Thymus (tissue), 11 donors: ENCODE results near the gene SARM1. TPM values are rescaled to one million over a fixed set of nuclear protein-coding genes. Genes with fewer than 3 reads are reported as not detected.
"Not testable (repeated sequence)": the region's sequence is repeated elsewhere in the genome, so short reads cannot be mapped to it uniquely, and the experiment has no call there.

ENCODE experiments used
- DNase-seq, 9 donors: peaks; one replicate each; pipeline ENCODE4 v3.0.0-alpha.2; 2013; ENCODE audit warnings: low spot score in 9 of 9, low read depth in 6 of 9, missing footprints in 1 of 9
- H3K27ac ChIP-seq, 2 donors: one replicate each; pipeline ENCODE4 v1.5.1; 2013; ENCODE audit warnings: control low read depth in 1 of 2, low read depth in 1 of 2, low read length in 1 of 2, mild to moderate bottlenecking in 1 of 2, moderate library complexity in 1 of 2
- H3K27me3 ChIP-seq, 2 donors: one replicate each; pipeline ENCODE4 v1.5.1; 2013; ENCODE audit warnings: low read length in 1 of 2; ENCODE audit not compliant: control insufficient read depth in 2 of 2, insufficient read depth in 1 of 2
- H3K36me3 ChIP-seq, 2 donors: one replicate each; pipeline ENCODE4 v1.5.1; 2013; ENCODE audit warnings: low read length in 1 of 2, mild to moderate bottlenecking in 1 of 2, moderate library complexity in 1 of 2; ENCODE audit not compliant: control insufficient read depth in 2 of 2, insufficient read depth in 2 of 2
- H3K4me1 ChIP-seq, 2 donors: one replicate each; pipeline ENCODE4 v1.5.1; 2013; ENCODE audit warnings: low read length in 2 of 2; ENCODE audit not compliant: control insufficient read depth in 2 of 2, insufficient read depth in 2 of 2
- H3K4me3 ChIP-seq, 2 donors: one replicate each; pipeline ENCODE4 v1.5.1; 2013; ENCODE audit warnings: low read length in 2 of 2, control low read depth in 1 of 2, mild to moderate bottlenecking in 1 of 2
- H3K9me3 ChIP-seq, 2 donors: one replicate each; pipeline ENCODE4 v1.5.1; 2013; ENCODE audit warnings: low read length in 1 of 2, mild to moderate bottlenecking in 1 of 2; ENCODE audit not compliant: control insufficient read depth in 2 of 2, insufficient read depth in 1 of 2
- WGBS: extraction: QIAGEN DNeasy Blood & Tissue Kit; methylation state at CpG from one replicate; pipeline ENCODE4 v1.1.7; 2013; 5-methylcytosine and 5-hydroxymethylcytosine counted together
- polyA plus RNA-seq: library from polyadenylated mRNA; stranded (reverse); fragments of 200-250 nt; gene quantifications from one replicate; pipeline ENCODE4 v1.2.3, GENCODE V29; 2013
- total RNA-seq: library from RNA; stranded (reverse); fragments of 120-200 nt; gene quantifications from one replicate; pipeline ENCODE4 v1.2.4, GENCODE V29; 2013
- donor health status: healthy.

Gene SARM1
- total and polyA plus RNA-seq, 2 donors, result 1.2 to 5.4 TPM

GRCh38 chr17:28338056-28338768, 33.3 kb upstream of the SARM1 start:
- DNase-seq, result no peak
- Histone ChIP-seq H3K9me3 (no peaks in the 10 kb centered on the region), H3K36me3 (peaks cover 29 to 37% of the 10 kb centered on the region in 2 donors), H3K27ac (no peak overlapping the region), H3K27me3 (no peaks in the 10 kb centered on the region), H3K4me1 (peaks cover 24% of the 10 kb centered on the region in 2 donors), H3K4me3 (no peak overlapping the region)
- 90% methylated on average over 5 of the region's 5 CpGs for WGBS

- DNase-seq, H3K27me3 ChIP-seq, H3K27ac ChIP-seq, H3K4me3 ChIP-seq, H3K9me3 ChIP-seq: not testable (repeated sequence)
- Histone ChIP-seq H3K36me3 (peaks cover 33 to 43% of the 10 kb centered on the region in 2 donors), H3K4me1 (peaks cover 24 to 27% of the 10 kb centered on the region in 2 donors)
- WGBS, result 96% methylated on average over 8 of the region's 8 CpGs
Measured at GRCh38 chr17:28338769-28339212, 32.7 kb upstream of the SARM1 start.

GRCh38 chr17:28339431-28339830, 32.1 kb upstream of the SARM1 start:
- 97% methylated on average over 15 of the region's 15 CpGs for WGBS
- H3K4me1 ChIP-seq, result peaks cover 25 to 27% of the 10 kb centered on the region in 2 donors
- no peak overlapping the region for H3K4me3 ChIP-seq
- no peak for DNase-seq
- no peaks in the 10 kb centered on the region for H3K9me3 ChIP-seq
- no peak overlapping the region for H3K27ac ChIP-seq
- H3K27me3 ChIP-seq, result no peaks in the 10 kb centered on the region
- H3K36me3 ChIP-seq, result peaks cover 37 to 49% of the 10 kb centered on the region in 2 donors

GRCh38 chr17:28340374-28340773, 31.1 kb upstream of the SARM1 start:
- WGBS, result 97% methylated on average over 6 of the region's 6 CpGs
- DNase-seq, result no peak
- H3K36me3 ChIP-seq, result peaks cover 46 to 57% of the 10 kb centered on the region in 2 donors
- no peaks in the 10 kb centered on the region for H3K27me3 ChIP-seq
- H3K27ac ChIP-seq, result no peak overlapping the region
- no peaks in the 10 kb centered on the region for H3K9me3 ChIP-seq
- H3K4me3 ChIP-seq, result no peak overlapping the region
- H3K4me1 ChIP-seq, result peaks cover 23% of the 10 kb centered on the region in 2 donors

- 98% methylated on average over 11 of the region's 11 CpGs for WGBS
- Histone ChIP-seq H3K27ac (no peak overlapping the region), H3K9me3 (no peaks in the 10 kb centered on the region), H3K27me3 (no peaks in the 10 kb centered on the region), H3K4me1 (peaks cover 19 to 22% of the 10 kb centered on the region in 2 donors), H3K4me3 (no peak overlapping the region), H3K36me3 (peaks cover 56 to 68% of the 10 kb centered on the region in 2 donors)
- DNase-seq, result no peak
Measured at GRCh38 chr17:28341516-28341915, 30.0 kb upstream of the SARM1 start.

GRCh38 chr17:28342313-28342712, 29.2 kb upstream of the SARM1 start:
- DNase-seq, result no peak
- WGBS, result 99% methylated on average over 14 of the region's 14 CpGs
- Histone ChIP-seq H3K9me3 (no peaks in the 10 kb centered on the region), H3K27me3 (no peaks in the 10 kb centered on the region), H3K27ac (no peak overlapping the region), H3K4me3 (no peak overlapping the region), H3K4me1 (peaks cover 15 to 16% of the 10 kb centered on the region in 2 donors), H3K36me3 (peaks cover 63 to 76% of the 10 kb centered on the region in 2 donors)

GRCh38 chr17:28343491-28343932, 28.0 kb upstream of the SARM1 start:
- 62% methylated on average over 10 of the region's 10 CpGs for WGBS
- Histone ChIP-seq H3K27ac (peak overlapping the region; percentile 38 to 65), H3K9me3 (no peaks in the 10 kb centered on the region), H3K4me1 (peaks cover 15 to 16% of the 10 kb centered on the region in 2 donors), H3K4me3 (no peak overlapping the region), H3K36me3 (peaks cover 72 to 88% of the 10 kb centered on the region in 2 donors), H3K27me3 (no peaks in the 10 kb centered on the region)
- peak in 3 of 9 donors; percentile 30 to 65 (median 43) for DNase-seq

- Histone ChIP-seq H3K4me3 (no peak overlapping the region), H3K36me3 (peaks cover 77 to 93% of the 10 kb centered on the region in 2 donors), H3K27ac (peak overlapping the region in 1 of 2 donors; percentile 65), H3K27me3 (no peaks in the 10 kb centered on the region), H3K4me1 (peaks cover 15 to 16% of the 10 kb centered on the region in 2 donors), H3K9me3 (no peaks in the 10 kb centered on the region)
- no peak for DNase-seq
- 98% methylated on average over 9 of the region's 9 CpGs for WGBS
Measured at GRCh38 chr17:28344011-28344410, 27.5 kb upstream of the SARM1 start.

GRCh38 chr17:28344435-28344901, 27.0 kb upstream of the SARM1 start:
- H3K4me3 ChIP-seq, result no peak overlapping the region
- WGBS, result 95% methylated on average over 19 of the region's 19 CpGs
- H3K4me1 ChIP-seq, result peaks cover 15 to 16% of the 10 kb centered on the region in 2 donors
- H3K27ac ChIP-seq, result peak overlapping the region in 1 of 2 donors; percentile 62
- no peak for DNase-seq
- no peaks in the 10 kb centered on the region for H3K9me3 ChIP-seq
- H3K27me3 ChIP-seq, result no peaks in the 10 kb centered on the region
- H3K36me3 ChIP-seq, result peaks cover 81 to 95% of the 10 kb centered on the region in 2 donors
